Measurements from ENCODE around the gene ARF6.

The ARF6 gene

DNA sequence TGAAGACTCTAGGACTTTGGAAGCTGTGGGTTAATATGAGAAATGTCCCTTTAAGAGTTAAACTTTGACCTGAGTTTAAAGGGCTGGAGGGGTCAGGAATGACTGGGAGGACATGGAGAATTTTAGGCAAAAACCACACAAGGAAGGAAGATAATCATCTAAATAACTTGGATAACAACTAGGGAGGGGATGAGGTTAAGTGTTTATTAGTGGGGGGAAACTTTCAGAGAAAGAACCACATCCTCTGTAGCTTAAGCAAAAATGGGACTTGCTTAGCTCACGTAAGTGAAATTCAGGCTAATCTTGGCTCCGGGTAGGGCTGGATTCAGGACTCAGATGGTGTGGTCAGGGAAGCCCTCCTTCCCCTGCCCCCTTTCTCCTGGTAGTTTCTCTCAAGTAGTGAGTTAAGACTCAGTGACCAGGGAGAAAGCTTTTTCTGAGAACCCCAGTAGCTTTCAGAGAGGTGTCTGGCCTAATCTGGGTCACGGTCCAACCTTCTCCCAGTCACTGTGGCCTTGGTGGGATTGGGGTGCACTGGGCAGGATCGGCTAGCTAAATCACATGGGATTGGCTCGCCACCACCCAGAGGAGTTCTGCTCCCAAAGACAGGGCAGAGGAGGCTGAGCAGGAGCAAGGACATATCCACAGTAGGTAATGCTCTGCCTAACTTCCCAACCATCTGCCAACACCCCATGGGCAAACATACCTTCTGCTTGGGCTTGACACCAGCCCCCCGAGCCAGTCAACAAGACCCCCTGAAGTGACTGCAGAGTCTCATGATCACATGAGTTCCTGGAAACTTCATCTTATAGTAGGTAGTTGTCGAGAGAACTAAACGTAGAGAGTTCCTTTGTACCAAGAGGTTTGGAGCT, 52.8 kb downstream of the ARF6 start:
- CTCF ChIA-PET = interaction anchor here (1.1 to 1.3 kb wide), 3 partner anchors 11 to 18 kb away, joined by 3 read pairs; no protein-coding TSS in a partner anchor
- Histone ChIP-seq H3K9me3 (ENCODE audit: control extremely low read depth in 1 of 5, control insufficient read depth in 4 of 5, insufficient read depth in 2 of 5, low read depth in 1 of 5, low read length in 4 of 5) (no peaks in the 10 kb centered on the region), H3K4me1 (ENCODE audit: control extremely low read depth in 1 of 4, control insufficient read depth in 4 of 4, insufficient read depth in 4 of 4, low read length in 3 of 4) (peaks cover 0 to 19% (median 7%) of the 10 kb centered on the region in 4 experiments), H3K27ac (ENCODE audit: insufficient read depth in 1 of 2, low read depth in 1 of 2, low read length in 2 of 2, poor library complexity in 1 of 2, severe bottlenecking in 2 of 2) (no peak overlapping the region), H3K4me3 (ENCODE audit: control insufficient read depth in 1 of 7, extremely low read depth in 1 of 7, insufficient read depth in 4 of 7, low read depth in 2 of 7, low read length in 6 of 7) (no peak overlapping the region), H3K27me3 (replicated peaks in 2 of 5; ENCODE audit: control insufficient read depth in 4 of 5, insufficient read depth in 5 of 5, low read length in 4 of 5) (no peaks in the 10 kb centered on the region), H3K36me3 (ENCODE audit: control insufficient read depth in 4 of 4, insufficient read depth in 4 of 4, low read length in 3 of 4) (no peaks in the 10 kb centered on the region)
- no peak for DNase-seq
- WGBS (ENCODE audit: insufficient coverage) = 72% methylated on average over 5 of the region's 8 CpGs
- POLR2A ChIA-PET = interaction anchor here (0.5 to 1.0 kb wide), 3 partner anchors 15 to 62 kb away, joined by 3 to 6 read pairs (median 5); no protein-coding TSS in a partner anchor

Data from common myeloid progenitor, CD34-positive (primary cell).